Pancreas (tissue), 10 donors: ENCODE data around the gene CCL20. TPM values are rescaled to one million over a fixed set of nuclear protein-coding genes. Genes with fewer than 3 reads are reported as not detected.

Experiments used
- ATAC-seq, 4 donors: fragments of 200-7000 bp; cut with Tn5 transposase; one replicate each; pipeline versions ENCODE4 v1.8.0 to v1.9.1; 2020; ENCODE audit warnings: mild to moderate bottlenecking in 4 of 4, moderate library complexity in 4 of 4
- DNase-seq, 6 donors: peaks; one replicate each; pipeline ENCODE4 v3.0.0-alpha.2; 2020
- FAIRE-seq: peaks from 2 replicates; lab custom pipeline; 2012; peaks lifted over from hg19 to GRCh38; lab: Jason Lieb, UNC
- H3K27ac ChIP-seq, 4 donors: fragments of 200-600 bp; sonication (generic); 1 replicate in 3 of 4; 2 replicates in 1 of 4; pipeline versions ENCODE4 v1.5.0 to v1.8.0; 2020
- H3K27me3 ChIP-seq, 4 donors: fragments of 200-600 bp; one replicate each; pipeline ENCODE4 v1.8.0; 2021
- H3K36me3 ChIP-seq, 3 donors: fragments of 200-600 bp; sonication (generic) in 1 of 3; one replicate each; pipeline versions ENCODE4 v1.5.0 to v1.8.0; 2020 to 2021
- H3K4me1 ChIP-seq, 3 donors: fragments of 200-600 bp; one replicate each; pipeline ENCODE4 v1.8.0; 2021
- H3K4me3 ChIP-seq, 4 donors: fragments of 200-600 bp; sonication (generic) in 2 of 4; one replicate each; pipeline versions ENCODE4 v1.5.0 to v1.8.0; 2020 to 2021
- H3K9me3 ChIP-seq, 4 donors: fragments of 200-600 bp; one replicate each; pipeline ENCODE4 v1.8.0; 2021
- CTCF ChIP-seq, 4 donors: fragments of 200-600 bp; sonication (generic) in 3 of 4; IDR thresholded peaks; one replicate each; pipeline versions ENCODE4 v1.5.0 to v1.8.0; 2021; ENCODE audit warnings: antibody characterized with exemption in 4 of 4
- WGBS, 2 donors: extraction: QIAGEN DNeasy Blood & Tissue Kit; methylation state at CpG; one replicate each; pipeline ENCODE4 v1.1.7; 2013; 5-methylcytosine and 5-hydroxymethylcytosine counted together
- intact Hi-C, 3 donors: fragments of 100-400 bp; cut with DNase I; formaldehyde crosslinking; loops; one replicate each; pipeline versions ENCODE4 v1.11.1 to v1.14.2; 2022
- polyA plus RNA-seq, 2 donors: library from polyadenylated mRNA; stranded (reverse); fragments of 200-250 nt; gene quantifications; one replicate each; pipeline ENCODE4 v1.2.3, GENCODE V29; 2013
- total RNA-seq, 6 donors: library from RNA; stranded (reverse); fragmentation: NEBNext Ultra II Directional in 4 of 6; extraction: Animal tissue kit (Norgen Biotek cat#: 25700) in 4 of 6; gene quantifications; one replicate each; pipeline versions ENCODE4 v1.2.1 to v1.2.4, GENCODE V29; 2021 to 2023
- donor health status: healthy with polysubstance abuse.
- donor health status: DM: no; HTN: no; CAD: no; lungs with moderate emphysema.
- donor health status: DM: no; HTN: no; CAD: no.
- donor health status: control.
- donor health status: control.
- donor health status: Bipolar disorder and iron deficiency.
- donor health status: DM: yes; HTN: yes; CAD: no.
- donor health status: DM: no; HTN: no; CAD: no.
- donor health status: DM: no; HTN: no; CAD: no.
- donor health status: DM: yes; HTN: yes; CAD: no.

Gene CCL20
- total and polyA plus RNA-seq, 8 donors: 0.23 to 8.8 (median 0.75) TPM; not detected in 1

- 42 to 46% methylated on average over 9 of the region's 9 CpGs for WGBS, 2 donors
- Histone ChIP-seq H3K9me3 (no peaks in the 10 kb centered on the region), H3K4me1 (no peaks in the 10 kb centered on the region), H3K27me3 (no peaks in the 10 kb centered on the region), H3K4me3 (no peak overlapping the region), H3K36me3 (no peaks in the 10 kb centered on the region), H3K27ac (no peak overlapping the region)
- intact Hi-C loops: no loop called here
- DNase-seq (no peak), FAIRE-seq (no peak), ATAC-seq (no peak)
- no peak for TF ChIP-seq CTCF (IDR thresholded peaks at IDR 0.05)
Observed at GRCh38 chr2:227864161-227864756, 50.6 kb downstream of the CCL20 start.

- intact Hi-C loops: no loop called here
- 63 to 75% methylated on average over 4 of the region's 4 CpGs for WGBS, 2 donors
- no peak for ATAC-seq
- FAIRE-seq: no peak
- H3K4me1 ChIP-seq: no peaks in the 10 kb centered on the region
- no peaks in the 10 kb centered on the region for H3K9me3 ChIP-seq
- H3K4me3 ChIP-seq: no peak overlapping the region
- H3K36me3 ChIP-seq: no peaks in the 10 kb centered on the region
- H3K27me3 ChIP-seq: no peaks in the 10 kb centered on the region
- DNase-seq: no peak
- no peak overlapping the region for H3K27ac ChIP-seq
- no peak for TF ChIP-seq CTCF (IDR thresholded peaks at IDR 0.05)
Observed at GRCh38 chr2:227865291-227865690, 51.6 kb downstream of the CCL20 start.

Other genes starting within 250 kb of the CCL20 start
- not detected for gene SCYGR2, start 214.9 kb upstream of the CCL20 start, total RNA-seq
- gene SCYGR2, start 214.9 kb upstream of the CCL20 start, polyA plus RNA-seq: not detected
- not detected for gene SCYGR3, start 199.0 kb upstream of the CCL20 start, total RNA-seq
- not detected for gene SCYGR3, start 199.0 kb upstream of the CCL20 start, polyA plus RNA-seq
- gene SCYGR4, start 196.3 kb upstream of the CCL20 start, total RNA-seq: not detected
- not detected for gene SCYGR4, start 196.3 kb upstream of the CCL20 start, polyA plus RNA-seq
- not detected for gene SCYGR5, start 147.0 kb upstream of the CCL20 start, total RNA-seq
- gene SCYGR5, start 147.0 kb upstream of the CCL20 start, polyA plus RNA-seq: not detected
- gene SLC19A3, start 95.8 kb upstream of the CCL20 start, total RNA-seq: 1 to 10 TPM; 1.0 to 4.6 (median 3.0) TPM
- 1 to 10 TPM; 2.3 to 7.1 TPM for gene SLC19A3, start 95.8 kb upstream of the CCL20 start, polyA plus RNA-seq
- not detected for gene SCYGR6, start 89.1 kb upstream of the CCL20 start, total RNA-seq
- not detected for gene SCYGR6, start 89.1 kb upstream of the CCL20 start, polyA plus RNA-seq
- not detected for gene SCYGR7, start 85.5 kb upstream of the CCL20 start, total RNA-seq
- not detected for gene SCYGR7, start 85.5 kb upstream of the CCL20 start, polyA plus RNA-seq
- gene SCYGR8, start 67.9 kb upstream of the CCL20 start, total RNA-seq: not detected
- not detected for gene SCYGR8, start 67.9 kb upstream of the CCL20 start, polyA plus RNA-seq
- under 1 TPM in 1 of 6 donors, not detected in 5; 0.25 TPM for gene DAW1, start 57.8 kb downstream of the CCL20 start, total RNA-seq
- not detected for gene DAW1, start 57.8 kb downstream of the CCL20 start, polyA plus RNA-seq